GM23338 (cell line): ENCODE results near the gene RASSF4.

ENCODE experiments used
- CREB1 ChIP-seq: fragments of 250-450 bp; sonication (Bioruptor Pico); IDR thresholded peaks from 2 replicates; pipeline ENCODE4 v1.5.0; 2020; ENCODE audit warnings: low read depth, mild to moderate bottlenecking, moderate library complexity
- ETS1 ChIP-seq: IDR thresholded peaks from 2 replicates; pipeline ENCODE4 v1.6.1; 2016; ENCODE audit warnings: antibody characterized with exemption
- EZH2 ChIP-seq: fragments of 200-600 bp; sonication (generic); IDR thresholded peaks from one replicate; pipeline ENCODE4 v1.8.0; 2017; ENCODE audit warnings: antibody characterized with exemption, mild to moderate bottlenecking, low read depth; ENCODE audit not compliant: unreplicated experiment
- EZH2phosphoT487 ChIP-seq: fragments of 200-600 bp; sonication (generic); IDR thresholded peaks from one replicate; pipeline ENCODE4 v1.8.1; 2018; ENCODE audit warnings: antibody characterized with exemption; ENCODE audit not compliant: unreplicated experiment
- JUNB ChIP-seq: IDR thresholded peaks from one replicate; pipeline ENCODE4 v1.6.1; 2016; ENCODE audit warnings: antibody characterized with exemption; ENCODE audit not compliant: unreplicated experiment
- NANOG ChIP-seq: IDR thresholded peaks from 2 replicates; pipeline ENCODE4 v1.6.1; 2016; ENCODE audit warnings: antibody characterized with exemption, borderline replicate concordance
- POLR2AphosphoS5 ChIP-seq: IDR thresholded peaks from 2 replicates; pipeline ENCODE4 v1.6.1; 2016; ENCODE audit warnings: antibody characterized with exemption, low read depth
- STAT1 ChIP-seq: IDR thresholded peaks from one replicate; pipeline ENCODE4 v1.6.1; 2016; ENCODE audit warnings: antibody characterized with exemption; ENCODE audit not compliant: unreplicated experiment
- ZNF114 ChIP-seq: fragments of 250-450 bp; sonication (Bioruptor Pico); IDR thresholded peaks from 2 replicates; pipeline ENCODE4 v1.5.0; 2020; ENCODE audit warnings: mild to moderate bottlenecking, moderate library complexity
- TF ChIP-seq, protein P1 (sequence below), 2 experiments: fragments of 200-600 bp in 1 of 2; sonication (generic) in 1 of 2; conservative IDR thresholded peaks; 2 replicates each; pipeline versions ENCODE4 v1.5.1 to v1.6.1; 2016 to 2017; ENCODE audit warnings: antibody characterized with exemption in 2 of 2, low read depth in 2 of 2, mild to moderate bottlenecking in 2 of 2, moderate library complexity in 1 of 2
- TF ChIP-seq, protein P2 (sequence below): IDR thresholded peaks from one replicate; pipeline ENCODE4 v1.6.1; 2018; ENCODE audit warnings: antibody characterized with exemption; ENCODE audit not compliant: unreplicated experiment
- TF ChIP-seq, protein P3 (sequence below): fragments of 250-450 bp; sonication (Bioruptor Pico); IDR thresholded peaks from 2 replicates; pipeline ENCODE4 v1.5.0; 2020; ENCODE audit warnings: mild to moderate bottlenecking, moderate library complexity

GRCh38 chr10:44961230-44961571 is 1.6 kb downstream of the RASSF4 start:
- no peak for TF ChIP-seq POLR2AphosphoS5
- TF ChIP-seq, protein P1, sequence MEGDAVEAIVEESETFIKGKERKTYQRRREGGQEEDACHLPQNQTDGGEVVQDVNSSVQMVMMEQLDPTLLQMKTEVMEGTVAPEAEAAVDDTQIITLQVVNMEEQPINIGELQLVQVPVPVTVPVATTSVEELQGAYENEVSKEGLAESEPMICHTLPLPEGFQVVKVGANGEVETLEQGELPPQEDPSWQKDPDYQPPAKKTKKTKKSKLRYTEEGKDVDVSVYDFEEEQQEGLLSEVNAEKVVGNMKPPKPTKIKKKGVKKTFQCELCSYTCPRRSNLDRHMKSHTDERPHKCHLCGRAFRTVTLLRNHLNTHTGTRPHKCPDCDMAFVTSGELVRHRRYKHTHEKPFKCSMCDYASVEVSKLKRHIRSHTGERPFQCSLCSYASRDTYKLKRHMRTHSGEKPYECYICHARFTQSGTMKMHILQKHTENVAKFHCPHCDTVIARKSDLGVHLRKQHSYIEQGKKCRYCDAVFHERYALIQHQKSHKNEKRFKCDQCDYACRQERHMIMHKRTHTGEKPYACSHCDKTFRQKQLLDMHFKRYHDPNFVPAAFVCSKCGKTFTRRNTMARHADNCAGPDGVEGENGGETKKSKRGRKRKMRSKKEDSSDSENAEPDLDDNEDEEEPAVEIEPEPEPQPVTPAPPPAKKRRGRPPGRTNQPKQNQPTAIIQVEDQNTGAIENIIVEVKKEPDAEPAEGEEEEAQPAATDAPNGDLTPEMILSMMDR (conservative IDR thresholded peaks at IDR 0.05; ENCODE audit: low read depth in 2 of 2): no peak
- no peak for TF ChIP-seq EZH2
- TF ChIP-seq, protein P2, sequence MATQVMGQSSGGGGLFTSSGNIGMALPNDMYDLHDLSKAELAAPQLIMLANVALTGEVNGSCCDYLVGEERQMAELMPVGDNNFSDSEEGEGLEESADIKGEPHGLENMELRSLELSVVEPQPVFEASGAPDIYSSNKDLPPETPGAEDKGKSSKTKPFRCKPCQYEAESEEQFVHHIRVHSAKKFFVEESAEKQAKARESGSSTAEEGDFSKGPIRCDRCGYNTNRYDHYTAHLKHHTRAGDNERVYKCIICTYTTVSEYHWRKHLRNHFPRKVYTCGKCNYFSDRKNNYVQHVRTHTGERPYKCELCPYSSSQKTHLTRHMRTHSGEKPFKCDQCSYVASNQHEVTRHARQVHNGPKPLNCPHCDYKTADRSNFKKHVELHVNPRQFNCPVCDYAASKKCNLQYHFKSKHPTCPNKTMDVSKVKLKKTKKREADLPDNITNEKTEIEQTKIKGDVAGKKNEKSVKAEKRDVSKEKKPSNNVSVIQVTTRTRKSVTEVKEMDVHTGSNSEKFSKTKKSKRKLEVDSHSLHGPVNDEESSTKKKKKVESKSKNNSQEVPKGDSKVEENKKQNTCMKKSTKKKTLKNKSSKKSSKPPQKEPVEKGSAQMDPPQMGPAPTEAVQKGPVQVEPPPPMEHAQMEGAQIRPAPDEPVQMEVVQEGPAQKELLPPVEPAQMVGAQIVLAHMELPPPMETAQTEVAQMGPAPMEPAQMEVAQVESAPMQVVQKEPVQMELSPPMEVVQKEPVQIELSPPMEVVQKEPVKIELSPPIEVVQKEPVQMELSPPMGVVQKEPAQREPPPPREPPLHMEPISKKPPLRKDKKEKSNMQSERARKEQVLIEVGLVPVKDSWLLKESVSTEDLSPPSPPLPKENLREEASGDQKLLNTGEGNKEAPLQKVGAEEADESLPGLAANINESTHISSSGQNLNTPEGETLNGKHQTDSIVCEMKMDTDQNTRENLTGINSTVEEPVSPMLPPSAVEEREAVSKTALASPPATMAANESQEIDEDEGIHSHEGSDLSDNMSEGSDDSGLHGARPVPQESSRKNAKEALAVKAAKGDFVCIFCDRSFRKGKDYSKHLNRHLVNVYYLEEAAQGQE: no peak
- no peak for TF ChIP-seq EZH2phosphoT487
- no peak for TF ChIP-seq CREB1 (CRISPR knock-in tag)
- TF ChIP-seq, protein P3, sequence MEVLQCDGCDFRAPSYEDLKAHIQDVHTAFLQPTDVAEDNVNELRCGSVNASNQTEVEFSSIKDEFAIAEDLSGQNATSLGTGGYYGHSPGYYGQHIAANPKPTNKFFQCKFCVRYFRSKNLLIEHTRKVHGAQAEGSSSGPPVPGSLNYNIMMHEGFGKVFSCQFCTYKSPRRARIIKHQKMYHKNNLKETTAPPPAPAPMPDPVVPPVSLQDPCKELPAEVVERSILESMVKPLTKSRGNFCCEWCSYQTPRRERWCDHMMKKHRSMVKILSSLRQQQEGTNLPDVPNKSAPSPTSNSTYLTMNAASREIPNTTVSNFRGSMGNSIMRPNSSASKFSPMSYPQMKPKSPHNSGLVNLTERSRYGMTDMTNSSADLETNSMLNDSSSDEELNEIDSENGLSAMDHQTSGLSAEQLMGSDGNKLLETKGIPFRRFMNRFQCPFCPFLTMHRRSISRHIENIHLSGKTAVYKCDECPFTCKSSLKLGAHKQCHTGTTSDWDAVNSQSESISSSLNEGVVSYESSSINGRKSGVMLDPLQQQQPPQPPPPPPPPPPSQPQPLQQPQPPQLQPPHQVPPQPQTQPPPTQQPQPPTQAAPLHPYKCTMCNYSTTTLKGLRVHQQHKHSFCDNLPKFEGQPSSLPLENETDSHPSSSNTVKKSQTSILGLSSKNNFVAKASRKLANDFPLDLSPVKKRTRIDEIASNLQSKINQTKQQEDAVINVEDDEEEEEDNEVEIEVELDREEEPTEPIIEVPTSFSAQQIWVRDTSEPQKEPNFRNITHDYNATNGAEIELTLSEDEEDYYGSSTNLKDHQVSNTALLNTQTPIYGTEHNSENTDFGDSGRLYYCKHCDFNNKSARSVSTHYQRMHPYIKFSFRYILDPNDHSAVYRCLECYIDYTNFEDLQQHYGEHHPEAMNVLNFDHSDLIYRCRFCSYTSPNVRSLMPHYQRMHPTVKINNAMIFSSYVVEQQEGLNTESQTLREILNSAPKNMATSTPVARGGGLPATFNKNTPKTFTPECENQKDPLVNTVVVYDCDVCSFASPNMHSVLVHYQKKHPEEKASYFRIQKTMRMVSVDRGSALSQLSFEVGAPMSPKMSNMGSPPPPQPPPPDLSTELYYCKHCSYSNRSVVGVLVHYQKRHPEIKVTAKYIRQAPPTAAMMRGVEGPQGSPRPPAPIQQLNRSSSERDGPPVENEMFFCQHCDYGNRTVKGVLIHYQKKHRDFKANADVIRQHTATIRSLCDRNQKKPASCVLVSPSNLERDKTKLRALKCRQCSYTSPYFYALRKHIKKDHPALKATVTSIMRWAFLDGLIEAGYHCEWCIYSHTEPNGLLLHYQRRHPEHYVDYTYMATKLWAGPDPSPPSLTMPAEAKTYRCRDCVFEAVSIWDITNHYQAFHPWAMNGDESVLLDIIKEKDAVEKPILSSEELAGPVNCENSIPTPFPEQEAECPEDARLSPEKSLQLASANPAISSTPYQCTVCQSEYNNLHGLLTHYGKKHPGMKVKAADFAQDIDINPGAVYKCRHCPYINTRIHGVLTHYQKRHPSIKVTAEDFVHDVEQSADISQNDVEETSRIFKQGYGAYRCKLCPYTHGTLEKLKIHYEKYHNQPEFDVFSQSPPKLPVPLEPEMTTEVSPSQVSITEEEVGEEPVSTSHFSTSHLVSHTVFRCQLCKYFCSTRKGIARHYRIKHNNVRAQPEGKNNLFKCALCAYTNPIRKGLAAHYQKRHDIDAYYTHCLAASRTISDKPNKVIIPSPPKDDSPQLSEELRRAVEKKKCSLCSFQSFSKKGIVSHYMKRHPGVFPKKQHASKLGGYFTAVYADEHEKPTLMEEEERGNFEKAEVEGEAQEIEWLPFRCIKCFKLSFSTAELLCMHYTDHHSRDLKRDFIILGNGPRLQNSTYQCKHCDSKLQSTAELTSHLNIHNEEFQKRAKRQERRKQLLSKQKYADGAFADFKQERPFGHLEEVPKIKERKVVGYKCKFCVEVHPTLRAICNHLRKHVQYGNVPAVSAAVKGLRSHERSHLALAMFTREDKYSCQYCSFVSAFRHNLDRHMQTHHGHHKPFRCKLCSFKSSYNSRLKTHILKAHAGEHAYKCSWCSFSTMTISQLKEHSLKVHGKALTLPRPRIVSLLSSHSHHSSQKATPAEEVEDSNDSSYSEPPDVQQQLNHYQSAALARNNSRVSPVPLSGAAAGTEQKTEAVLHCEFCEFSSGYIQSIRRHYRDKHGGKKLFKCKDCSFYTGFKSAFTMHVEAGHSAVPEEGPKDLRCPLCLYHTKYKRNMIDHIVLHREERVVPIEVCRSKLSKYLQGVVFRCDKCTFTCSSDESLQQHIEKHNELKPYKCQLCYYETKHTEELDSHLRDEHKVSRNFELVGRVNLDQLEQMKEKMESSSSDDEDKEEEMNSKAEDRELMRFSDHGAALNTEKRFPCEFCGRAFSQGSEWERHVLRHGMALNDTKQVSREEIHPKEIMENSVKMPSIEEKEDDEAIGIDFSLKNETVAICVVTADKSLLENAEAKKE (CRISPR knock-in tag): no peak
- no peak for TF ChIP-seq JUNB
- no peak for TF ChIP-seq ZNF114
- no peak for TF ChIP-seq ETS1
- no peak for TF ChIP-seq STAT1
- no peak for TF ChIP-seq NANOG
